WTC11 (cell line): Measurements from ENCODE around the gene DDX10. TPM values are rescaled to one million over a fixed set of nuclear protein-coding genes. Genes with fewer than 3 reads are reported as not detected.
"Not testable (repeated sequence)": the region's sequence is repeated elsewhere in the genome, so short reads cannot be mapped to it uniquely, and the experiment has no call there.

Experiments
- ATAC-seq: fragments of 200-7000 bp; cut with Tn5 transposase; 2 replicates; pipeline ENCODE4 v1.10.0; 2021; ENCODE audit warnings: mild to moderate bottlenecking, moderate library complexity
- CTCF ChIA-PET: fragments of 300-600 bp; sonication (Branson Sonifier 250); formaldehyde crosslinking; loops from one replicate; lab custom pipeline; 2021; ENCODE audit warnings: antibody characterized with exemption; lab: Charles Lee
- POLR2A ChIA-PET: fragments of 350-600 bp; sonication (Branson Sonifier 250); formaldehyde crosslinking; loops from one replicate; lab custom pipeline; 2021; ENCODE audit warnings: antibody characterized with exemption; lab: Charles Lee
- DNase-seq: peaks from one replicate; pipeline ENCODE4 v3.0.0; 2021; ENCODE audit warnings: low spot score
- H3K27ac Mint-ChIP-seq: 2 replicates; pipeline ENCODE4 v1.8.0; 2021; ENCODE audit warnings: mixed read lengths
- H3K27me3 Mint-ChIP-seq: 2 replicates; pipeline ENCODE4 v1.8.0; 2021; ENCODE audit warnings: low read depth, mild to moderate bottlenecking, moderate library complexity, mixed read lengths
- H3K36me3 Mint-ChIP-seq: 2 replicates; pipeline ENCODE4 v1.8.0; 2021; ENCODE audit warnings: mixed read lengths
- H3K4me1 Mint-ChIP-seq: 2 replicates; pipeline ENCODE4 v1.8.0; 2022; ENCODE audit warnings: mixed read lengths
- H3K4me3 Mint-ChIP-seq: 2 replicates; pipeline ENCODE4 v1.8.0; 2021; ENCODE audit warnings: mild to moderate bottlenecking, moderate library complexity, mixed read lengths
- H3K9me3 Mint-ChIP-seq: 2 replicates; pipeline ENCODE4 v1.8.0; 2021; ENCODE audit warnings: mixed read lengths
- AR ChIP-seq: fragments of 250-450 bp; sonication (Bioruptor Pico); IDR thresholded peaks from 2 replicates; pipeline ENCODE4 v1.9.0; 2021; ENCODE audit warnings: mild to moderate bottlenecking
- ATF2 ChIP-seq: sonication (generic); formaldehyde crosslinking; IDR thresholded peaks from 2 replicates; pipeline ENCODE4 v1.8.1; 2022; ENCODE audit warnings: low read depth, missing genetic modification reagents, borderline replicate concordance
- CTCF ChIP-seq: fragments of 200-600 bp; IDR thresholded peaks from 2 replicates; pipeline ENCODE4 v1.8.0; 2022; ENCODE audit warnings: antibody characterized with exemption
- ESRRA ChIP-seq: sonication (generic); formaldehyde crosslinking; IDR thresholded peaks from 2 replicates; pipeline ENCODE4 v1.8.1; 2022; ENCODE audit warnings: mild to moderate bottlenecking, missing genetic modification reagents, borderline replicate concordance
- FOXJ3 ChIP-seq: sonication (generic); formaldehyde crosslinking; IDR thresholded peaks from 2 replicates; pipeline ENCODE4 v1.9.0; 2021; ENCODE audit warnings: missing genetic modification reagents, mild to moderate bottlenecking, borderline replicate concordance
- FOXK1 ChIP-seq: sonication (generic); formaldehyde crosslinking; IDR thresholded peaks from 2 replicates; pipeline ENCODE4 v1.8.0; 2022; ENCODE audit warnings: mild to moderate bottlenecking, moderate library complexity, missing genetic modification reagents
- FOXP4 ChIP-seq: sonication (generic); formaldehyde crosslinking; IDR thresholded peaks from 2 replicates; pipeline ENCODE4 v1.8.0; 2022; ENCODE audit warnings: mild to moderate bottlenecking, missing genetic modification reagents
- JAZF1 ChIP-seq: fragments of 250-450 bp; sonication (Bioruptor Pico); IDR thresholded peaks from 2 replicates; pipeline ENCODE4 v1.9.0; 2021; ENCODE audit warnings: moderate library complexity, mild to moderate bottlenecking, inconsistent platforms
- JUN ChIP-seq: sonication (generic); formaldehyde crosslinking; IDR thresholded peaks from 2 replicates; pipeline ENCODE4 v1.8.0; 2023; ENCODE audit warnings: mild to moderate bottlenecking, missing genetic modification reagents
- MAX ChIP-seq: sonication (generic); formaldehyde crosslinking; IDR thresholded peaks from 2 replicates; pipeline ENCODE4 v1.8.0; 2022; ENCODE audit warnings: mild to moderate bottlenecking, missing genetic modification reagents
- RELA ChIP-seq: sonication (generic); formaldehyde crosslinking; IDR thresholded peaks from 2 replicates; pipeline ENCODE4 v1.8.1; 2022; ENCODE audit warnings: missing genetic modification reagents, mild to moderate bottlenecking, borderline replicate concordance
- ZBTB21 ChIP-seq: sonication (generic); formaldehyde crosslinking; IDR thresholded peaks from 2 replicates; pipeline ENCODE4 v1.8.1; 2023; ENCODE audit warnings: mild to moderate bottlenecking, missing genetic modification reagents, borderline replicate concordance
- ZNF138 ChIP-seq: sonication (generic); formaldehyde crosslinking; conservative IDR thresholded peaks from 2 replicates; pipeline ENCODE4 v1.8.1; 2022; ENCODE audit warnings: mild to moderate bottlenecking, moderate library complexity, missing genetic modification reagents
- ZNF281 ChIP-seq: sonication (generic); formaldehyde crosslinking; IDR thresholded peaks from 2 replicates; pipeline ENCODE4 v1.8.0; 2023; ENCODE audit warnings: mild to moderate bottlenecking, missing genetic modification reagents
- ZNF396 ChIP-seq: fragments of 250-450 bp; sonication (Bioruptor Pico); IDR thresholded peaks from 2 replicates; pipeline ENCODE4 v1.8.0; 2021; ENCODE audit warnings: mild to moderate bottlenecking, moderate library complexity, borderline replicate concordance
- ZNF423 ChIP-seq: fragments of 250-450 bp; sonication (Bioruptor Pico); IDR thresholded peaks from 2 replicates; pipeline ENCODE4 v2.1.2; 2022; ENCODE audit warnings: mild to moderate bottlenecking, moderate library complexity
- ZSCAN18 ChIP-seq: fragments of 250-450 bp; sonication (Bioruptor Pico); IDR thresholded peaks from 2 replicates; pipeline ENCODE4 v2.1.2; 2022; ENCODE audit warnings: mild to moderate bottlenecking, moderate library complexity
- total RNA-seq: library from RNA; stranded (reverse); gene quantifications from 3 replicates; pipeline ENCODE4 v1.2.3, GENCODE V29; 2021

DDX10 gene
- total RNA-seq, 1 experiment from 2014 or later = 56.8 TPM

- TF ChIP-seq ZSCAN18 (CRISPR knock-in tag) = no peak
- no peak for TF ChIP-seq ZNF138 (CRISPR knock-in tag)
- TF ChIP-seq ATF2 (CRISPR knock-in tag) = no peak
Measured at GRCh38 chr11:108734956-108735559, 70.2 kb downstream of the DDX10 start (continued).

GRCh38 chr11:108740132-108740531 lies 75.3 kb downstream of the DDX10 start:
- H3K36me3 Mint-ChIP-seq = peaks cover 27% of the 10 kb centered on the region
- H3K4me3 Mint-ChIP-seq, H3K27me3 Mint-ChIP-seq, DNase-seq, H3K27ac Mint-ChIP-seq, CTCF ChIA-PET, H3K4me1 Mint-ChIP-seq, ATAC-seq, POLR2A ChIA-PET: not testable (repeated sequence)
- H3K9me3 Mint-ChIP-seq = peaks cover 25% of the 10 kb centered on the region

GRCh38 chr11:108743851-108744250 lies 79.0 kb downstream of the DDX10 start:
- H3K27me3 Mint-ChIP-seq = no peaks in the 10 kb centered on the region
- no peaks in the 10 kb centered on the region for H3K4me1 Mint-ChIP-seq
- H3K36me3 Mint-ChIP-seq = peaks cover 24% of the 10 kb centered on the region
- POLR2A ChIA-PET = no interaction called here
- H3K4me3 Mint-ChIP-seq = no peak overlapping the region
- peaks cover 25% of the 10 kb centered on the region for H3K9me3 Mint-ChIP-seq
- ATAC-seq (no peak), DNase-seq (no peak)
- CTCF ChIA-PET = no interaction called here
- no peak overlapping the region for H3K27ac Mint-ChIP-seq
- TF ChIP-seq JAZF1 (CRISPR knock-in tag) = no peak
- TF ChIP-seq FOXJ3 (CRISPR knock-in tag) = no peak
- no peak for TF ChIP-seq AR (CRISPR knock-in tag)
- TF ChIP-seq MAX = no peak
- no peak for TF ChIP-seq FOXP4 (CRISPR knock-in tag)
- no peak for TF ChIP-seq CTCF
- no peak for TF ChIP-seq FOXK1 (CRISPR knock-in tag)
- no peak for TF ChIP-seq ZNF396 (CRISPR knock-in tag)
- TF ChIP-seq RELA (CRISPR knock-in tag) = no peak
- TF ChIP-seq ZNF281 = no peak
- TF ChIP-seq JUN (CRISPR knock-in tag) = no peak
- TF ChIP-seq ZNF423 = no peak
- no peak for TF ChIP-seq ZBTB21 (CRISPR knock-in tag)
- TF ChIP-seq ESRRA (CRISPR knock-in tag) = no peak
